Upper lobe of right lung (tissue), 1 donor: ENCODE results near the gene PCNP. TPM values are rescaled to one million over a fixed set of nuclear protein-coding genes. Genes with fewer than 3 reads are reported as not detected.
A peak's percentile ranks its signal among the peaks of the same experiment; 100 is the strongest.

Experiments
- ATAC-seq: fragments of 200-7000 bp; cut with Tn5 transposase; one replicate; pipeline ENCODE4 v1.9.1; 2020; ENCODE audit warnings: mild to moderate bottlenecking, moderate library complexity
- DNase-seq: peaks from one replicate; pipeline ENCODE4 v3.0.0-alpha.2; 2020
- H3K27ac ChIP-seq: fragments of 200-600 bp; one replicate; pipeline ENCODE4 v1.8.0; 2022
- H3K27me3 ChIP-seq: fragments of 200-600 bp; one replicate; pipeline ENCODE4 v1.8.0; 2022; ENCODE audit warnings: mild to moderate bottlenecking
- H3K36me3 ChIP-seq: fragments of 200-600 bp; one replicate; pipeline ENCODE4 v1.8.0; 2022
- H3K4me1 ChIP-seq: fragments of 200-600 bp; one replicate; pipeline ENCODE4 v1.8.0; 2022
- H3K4me3 ChIP-seq: fragments of 200-600 bp; one replicate; pipeline ENCODE4 v1.8.0; 2022; ENCODE audit warnings: mild to moderate bottlenecking
- H3K9me3 ChIP-seq: fragments of 200-600 bp; one replicate; pipeline ENCODE4 v1.8.0; 2022
- intact Hi-C: fragments of 100-400 bp; cut with DNase I; formaldehyde crosslinking; loops from one replicate; pipeline ENCODE4 v1.11.0; 2022
- total RNA-seq: library from RNA; stranded (reverse); fragmentation: NEBNext Ultra II Directional; extraction: Animal tissue kit (Norgen Biotek cat#: 25700); gene quantifications from one replicate; pipeline ENCODE4 v1.2.1, GENCODE V29; 2021
- TF ChIP-seq, protein P1 (sequence below): fragments of 200-600 bp; IDR thresholded peaks from one replicate; pipeline ENCODE4 v1.8.0; 2022; ENCODE audit warnings: antibody characterized with exemption
- donor health status: DM: no; HTN: yes; CAD: no; lungs with severe emphysema.

PCNP gene
- total RNA-seq, 1 donor from 2014 or later: 141 TPM

DNA sequence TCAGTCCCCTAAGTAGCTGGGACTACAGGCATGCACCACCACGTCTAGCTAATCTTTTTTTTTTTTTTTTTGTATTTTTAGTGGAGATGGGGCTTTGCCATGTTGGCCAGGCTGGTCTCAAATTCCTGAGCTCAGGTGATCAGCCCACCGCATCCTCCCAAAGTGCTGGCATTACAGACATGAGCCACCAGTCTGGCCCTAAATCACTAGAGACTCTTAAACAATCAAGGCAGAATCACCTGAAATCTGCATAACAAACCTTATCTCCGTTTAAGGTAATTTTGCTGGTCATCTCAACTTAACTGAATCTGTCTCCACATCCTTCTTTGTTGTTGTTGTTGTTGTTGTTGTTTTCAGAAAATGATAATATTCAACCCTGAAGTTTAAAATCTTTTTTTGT lies 17.9 kb upstream of the PCNP start:
- H3K27ac ChIP-seq: no peak overlapping the region
- H3K4me1 ChIP-seq: no peaks in the 10 kb centered on the region
- H3K9me3 ChIP-seq: no peaks in the 10 kb centered on the region
- no peak overlapping the region for H3K4me3 ChIP-seq
- peaks cover 14% of the 10 kb centered on the region for H3K27me3 ChIP-seq
- TF ChIP-seq, protein P1, sequence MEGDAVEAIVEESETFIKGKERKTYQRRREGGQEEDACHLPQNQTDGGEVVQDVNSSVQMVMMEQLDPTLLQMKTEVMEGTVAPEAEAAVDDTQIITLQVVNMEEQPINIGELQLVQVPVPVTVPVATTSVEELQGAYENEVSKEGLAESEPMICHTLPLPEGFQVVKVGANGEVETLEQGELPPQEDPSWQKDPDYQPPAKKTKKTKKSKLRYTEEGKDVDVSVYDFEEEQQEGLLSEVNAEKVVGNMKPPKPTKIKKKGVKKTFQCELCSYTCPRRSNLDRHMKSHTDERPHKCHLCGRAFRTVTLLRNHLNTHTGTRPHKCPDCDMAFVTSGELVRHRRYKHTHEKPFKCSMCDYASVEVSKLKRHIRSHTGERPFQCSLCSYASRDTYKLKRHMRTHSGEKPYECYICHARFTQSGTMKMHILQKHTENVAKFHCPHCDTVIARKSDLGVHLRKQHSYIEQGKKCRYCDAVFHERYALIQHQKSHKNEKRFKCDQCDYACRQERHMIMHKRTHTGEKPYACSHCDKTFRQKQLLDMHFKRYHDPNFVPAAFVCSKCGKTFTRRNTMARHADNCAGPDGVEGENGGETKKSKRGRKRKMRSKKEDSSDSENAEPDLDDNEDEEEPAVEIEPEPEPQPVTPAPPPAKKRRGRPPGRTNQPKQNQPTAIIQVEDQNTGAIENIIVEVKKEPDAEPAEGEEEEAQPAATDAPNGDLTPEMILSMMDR: no peak
- no peak for ATAC-seq
- no peak for DNase-seq
- intact Hi-C loops: no loop called here
- no peaks in the 10 kb centered on the region for H3K36me3 ChIP-seq

DNA sequence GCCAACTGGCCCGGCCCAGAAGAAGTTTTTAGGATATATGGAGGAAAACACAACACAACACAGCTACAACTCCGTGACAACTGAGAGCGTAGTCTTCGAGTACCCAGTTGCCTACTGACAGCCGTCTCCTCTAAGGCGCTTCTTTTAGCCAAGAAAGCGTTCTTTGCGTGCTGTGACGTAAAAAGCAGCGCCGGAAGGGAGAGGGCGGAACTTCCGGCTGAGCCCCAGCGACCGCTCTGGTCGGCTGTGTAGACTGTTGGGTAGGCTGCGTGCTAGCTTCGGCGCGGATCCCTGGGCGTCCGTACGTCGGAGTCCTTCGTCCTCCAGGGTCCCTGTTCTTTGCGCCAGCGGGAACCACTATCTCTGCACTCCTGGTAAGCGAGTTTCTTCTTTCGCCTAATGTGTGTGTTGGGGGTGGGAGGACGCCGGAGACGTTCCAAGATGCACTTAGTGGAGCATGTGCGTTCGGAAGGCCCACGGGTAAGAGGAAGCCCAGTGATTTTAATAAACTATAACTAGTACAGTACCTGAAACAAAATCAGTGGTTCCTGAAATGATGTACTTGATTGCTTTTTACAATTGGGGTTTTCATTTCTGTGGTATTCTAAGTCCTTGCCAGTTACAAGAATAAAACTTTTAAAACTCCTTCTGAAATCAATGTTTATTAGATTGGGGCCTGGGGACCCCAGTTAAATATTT lies 12.2 kb upstream of the PCNP start, which contains the start of gene TRMT10C:
TRMT10C (plus strand) TSS at position 239 of the 699 bp plus-strand sequence. CDS start 2,914 bp downstream, outside the sequence.
- no peaks in the 10 kb centered on the region for H3K9me3 ChIP-seq
- intact Hi-C loops: no loop called here
- peak; percentile 100 for ATAC-seq
- H3K4me3 ChIP-seq: peak within 1 kb of the TSS; percentile 91
- DNase-seq: peak; percentile 94
- TF ChIP-seq, protein P1: no peak
- H3K4me1 ChIP-seq: peaks cover 12% of the 10 kb centered on the region
- peaks cover 14% of the 10 kb centered on the region for H3K27me3 ChIP-seq
- peak within 1 kb of the TSS; percentile 91 for H3K27ac ChIP-seq
- H3K36me3 ChIP-seq: peaks cover 20% of the 10 kb centered on the region

DNA sequence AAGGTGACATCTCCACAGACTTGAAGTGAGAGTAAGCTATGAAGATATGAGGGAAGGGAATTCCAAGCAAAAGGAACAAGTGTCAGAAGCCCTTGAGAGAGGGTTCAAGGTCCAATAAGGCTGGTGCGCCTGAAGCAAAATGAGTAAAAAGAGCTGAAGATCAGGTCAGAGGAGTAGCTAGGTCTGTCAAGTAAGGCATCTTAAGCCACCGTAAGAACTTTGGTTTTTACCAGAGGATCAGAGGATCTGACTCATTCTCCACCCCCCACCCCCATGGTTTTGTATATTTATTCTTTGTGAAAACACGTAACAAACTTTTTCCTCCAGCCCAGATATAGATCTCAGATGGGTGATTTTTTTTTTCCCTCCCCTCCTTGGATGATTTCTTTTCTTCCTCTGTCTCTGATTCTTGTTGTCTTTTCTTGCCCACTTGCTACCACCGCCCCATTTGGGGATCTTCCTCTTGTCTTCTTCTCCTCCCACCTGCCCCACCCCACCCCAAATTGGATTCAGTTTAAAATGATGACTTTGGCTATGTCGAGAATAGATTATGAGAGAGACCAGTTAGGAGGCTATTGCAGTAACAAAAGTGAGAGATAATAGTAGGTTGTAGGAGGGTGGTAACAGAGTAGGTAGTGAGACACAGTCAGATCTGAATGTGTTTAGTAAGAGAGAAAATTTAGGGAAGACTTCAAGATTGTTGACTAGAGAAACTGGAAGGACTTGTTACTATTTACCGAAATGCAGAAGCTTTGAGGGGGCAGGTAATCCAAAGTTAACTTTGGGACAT lies 6.3 kb upstream of the PCNP start:
- intact Hi-C loops: no loop called here
- TF ChIP-seq, protein P1: no peak

DNA sequence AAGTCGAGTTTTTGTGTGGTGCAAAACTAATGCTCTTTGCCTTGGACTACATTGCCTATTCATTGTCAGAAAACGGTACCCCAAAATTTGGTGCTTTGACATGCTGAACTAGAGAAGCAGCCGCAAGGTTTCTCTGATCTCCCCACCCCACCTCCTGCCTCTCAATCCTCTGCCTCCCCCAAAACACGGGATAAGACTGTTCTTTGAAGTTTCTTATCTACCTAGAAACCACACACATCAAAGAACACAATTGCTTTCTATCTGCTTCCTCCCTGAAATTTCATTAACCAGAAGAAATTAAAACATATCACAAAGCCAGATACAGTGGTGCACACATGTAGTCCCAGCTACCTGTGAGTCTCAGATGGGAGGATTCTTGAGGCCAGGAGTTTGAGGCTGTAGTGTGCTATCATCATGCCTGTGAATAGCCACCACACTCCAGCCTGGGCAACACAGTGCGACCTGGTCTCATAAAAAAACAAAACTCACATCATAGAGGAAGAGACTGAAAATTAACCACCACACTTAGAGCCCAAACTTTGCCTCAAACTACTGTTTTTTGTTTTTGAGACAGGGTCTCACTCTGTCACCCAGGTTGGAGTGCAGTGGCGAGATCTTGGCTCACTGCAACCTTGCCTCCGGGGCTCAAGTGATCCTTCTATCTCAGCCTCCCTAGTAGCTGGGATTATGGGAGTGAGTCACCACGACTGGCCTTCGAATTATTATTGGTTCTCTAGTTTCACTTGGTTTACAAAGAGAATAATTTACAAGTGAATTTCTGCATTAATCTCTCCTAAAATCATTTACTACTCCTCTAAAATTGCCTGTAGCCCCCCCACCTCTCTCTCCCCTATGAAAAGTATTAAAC lies 2.7 kb upstream of the PCNP start:
- DNase-seq (no peak), ATAC-seq (no peak)
- Histone ChIP-seq H3K4me3 (no peak overlapping the region), H3K27ac (no peak overlapping the region), H3K9me3 (no peaks in the 10 kb centered on the region), H3K4me1 (peaks cover 17% of the 10 kb centered on the region), H3K36me3 (peaks cover 2% of the 10 kb centered on the region), H3K27me3 (no peaks in the 10 kb centered on the region)
- intact Hi-C loops: no loop called here
- TF ChIP-seq, protein P1: no peak

More for the DNA sequence above, 6.3 kb upstream of the PCNP start:
- Histone ChIP-seq H3K27ac (no peak overlapping the region), H3K9me3 (no peaks in the 10 kb centered on the region), H3K36me3 (peaks cover 20% of the 10 kb centered on the region), H3K4me3 (no peak overlapping the region), H3K27me3 (no peaks in the 10 kb centered on the region), H3K4me1 (peaks cover 10% of the 10 kb centered on the region)
- DNase-seq: no peak
- ATAC-seq: no peak

DNA sequence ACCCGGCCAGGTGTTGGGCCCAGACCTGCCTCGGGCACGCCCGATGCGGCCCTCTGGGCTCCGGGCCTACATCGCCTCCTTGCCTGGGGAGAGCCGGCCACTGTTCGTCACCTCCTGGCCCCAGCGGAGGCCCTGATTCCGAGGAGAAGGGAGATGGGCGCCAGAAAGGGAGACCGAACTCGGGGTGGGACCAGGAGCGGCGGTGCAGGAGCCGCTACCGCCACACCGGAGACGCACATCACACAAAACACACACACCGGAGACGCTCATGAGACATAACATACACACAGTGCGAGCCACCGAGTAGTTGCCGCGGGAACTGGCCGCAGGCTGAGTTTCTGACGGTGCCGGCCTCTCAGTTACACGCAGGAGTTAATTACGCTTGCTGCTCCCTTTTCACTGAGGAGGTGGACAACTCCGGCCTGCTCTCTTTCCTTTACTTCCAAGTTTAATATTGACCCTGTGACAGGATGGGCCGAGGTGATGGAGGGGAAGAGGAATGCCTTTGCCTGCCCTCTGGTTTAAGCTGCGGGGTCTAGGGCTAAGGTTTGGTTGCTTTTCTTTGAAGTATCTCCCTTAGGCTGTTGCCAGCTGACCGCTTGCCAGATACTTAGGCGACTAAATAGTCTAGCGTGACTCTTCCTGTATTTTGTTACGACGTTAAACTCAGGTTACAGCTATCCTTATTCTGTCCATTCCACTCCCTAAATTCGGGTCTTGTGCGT lies 570 bp downstream of the PCNP start:
- H3K9me3 ChIP-seq: no peaks in the 10 kb centered on the region
- intact Hi-C loops: no loop called here
- peak; percentile 76 for DNase-seq

More for the DNA sequence above, 570 bp downstream of the PCNP start:
- peak; percentile 76 for ATAC-seq
- TF ChIP-seq, protein P1: no peak
- Histone ChIP-seq H3K4me1 (peaks cover 43% of the 10 kb centered on the region), H3K36me3 (peaks cover 10% of the 10 kb centered on the region), H3K4me3 (peak overlapping the region; percentile 75), H3K27me3 (no peaks in the 10 kb centered on the region), H3K27ac (peak overlapping the region; percentile 98)
